ENCODE measurements around the gene LSS.
"Not testable (repeated sequence)": the region's sequence is repeated elsewhere in the genome, so short reads cannot be mapped to it uniquely, and the experiment has no call there.

LSS gene

DNA sequence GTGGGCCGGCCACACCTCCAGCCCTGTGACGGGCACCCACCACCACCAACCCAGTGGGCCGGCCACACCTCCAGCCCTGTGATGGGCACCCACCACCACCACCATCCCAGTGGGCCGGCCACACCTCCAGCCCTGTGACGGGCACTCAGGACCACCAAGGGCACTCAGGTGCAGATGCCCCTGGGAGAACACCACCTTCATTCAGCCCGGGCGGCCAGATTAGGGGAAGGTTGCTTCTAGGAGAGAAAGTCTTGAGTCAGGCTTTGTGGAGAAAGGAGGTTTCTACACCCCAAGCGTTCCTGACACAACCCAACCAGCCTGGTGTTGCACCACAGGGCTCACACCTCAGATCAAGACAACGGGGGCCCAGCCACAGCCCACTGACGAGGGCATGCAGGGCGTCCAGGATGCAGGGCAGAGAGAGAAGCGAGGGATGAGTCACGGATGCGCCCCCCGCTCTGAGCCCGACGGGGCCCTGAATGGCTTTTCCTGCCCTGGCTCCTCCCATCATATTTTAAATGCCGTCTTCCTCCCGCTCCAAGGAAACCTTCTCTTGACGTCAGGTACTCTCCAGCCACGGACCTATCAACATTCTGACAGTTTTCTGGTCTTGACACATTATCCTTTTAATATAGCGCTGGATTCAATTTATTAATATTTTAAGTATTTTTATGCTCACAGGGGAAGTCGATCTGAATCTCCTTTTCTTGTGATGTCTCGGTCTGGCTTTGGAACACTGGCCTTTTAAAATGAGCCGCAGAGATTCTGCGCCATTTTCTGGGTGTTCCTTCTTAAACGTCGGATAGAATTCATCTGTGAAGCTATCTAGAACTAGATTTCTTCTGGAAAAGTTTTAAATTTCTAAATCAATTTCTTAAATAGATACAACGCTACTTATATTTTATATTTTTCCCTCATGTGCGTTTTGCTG, 43.7 kb downstream of the LSS start:
- DNase-seq, result peak; percentile 65

DNA sequence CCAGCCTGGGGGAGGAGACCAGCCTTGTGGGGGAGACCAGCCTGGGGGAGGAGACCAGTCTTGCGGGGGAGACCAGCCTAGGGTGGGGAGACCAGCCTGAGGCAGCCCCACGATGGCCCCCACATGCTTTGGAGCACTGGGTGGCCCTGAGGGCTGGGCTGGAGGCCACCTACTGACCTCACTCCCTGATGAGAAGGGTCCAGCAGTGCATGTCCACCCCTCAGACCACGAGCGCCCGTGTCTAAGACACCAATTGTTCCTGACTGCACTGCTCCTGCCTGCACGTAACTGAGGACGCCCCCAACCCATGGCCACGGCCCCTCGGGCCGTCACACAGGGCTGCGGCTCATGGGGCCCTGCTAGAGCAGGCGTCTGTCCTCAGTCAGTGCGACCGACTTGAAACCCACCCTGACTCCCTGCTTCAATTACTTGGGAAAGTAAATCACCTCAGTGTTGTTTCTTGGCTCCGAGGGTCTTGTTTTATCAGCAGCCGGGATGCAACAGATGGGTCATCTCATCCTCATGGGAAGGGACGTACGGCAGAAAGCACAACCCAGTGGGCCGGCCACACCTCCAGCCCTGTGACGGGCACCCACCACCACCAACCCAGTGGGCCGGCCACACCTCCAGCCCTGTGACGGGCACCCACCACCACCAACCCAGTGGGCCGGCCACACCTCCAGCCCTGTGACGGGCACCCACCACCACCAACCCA, 44.5 kb downstream of the LSS start, which contains the start of gene SPATC1L:
Gene SPATC1L, minus strand, starts transcription at position 550 of the 715 bp plus-strand sequence. CDS start 1,643 bp downstream, outside the sequence.
- peak; percentile 61 for DNase-seq

- DNase-seq, result not testable (repeated sequence)
Measured at GRCh38 chr21:46183337-46183909, 45.2 kb downstream of the LSS start.

GRCh38 chr21:46182548-46183336, 45.8 kb downstream of the LSS start:
- DNase-seq, result no peak

DNA sequence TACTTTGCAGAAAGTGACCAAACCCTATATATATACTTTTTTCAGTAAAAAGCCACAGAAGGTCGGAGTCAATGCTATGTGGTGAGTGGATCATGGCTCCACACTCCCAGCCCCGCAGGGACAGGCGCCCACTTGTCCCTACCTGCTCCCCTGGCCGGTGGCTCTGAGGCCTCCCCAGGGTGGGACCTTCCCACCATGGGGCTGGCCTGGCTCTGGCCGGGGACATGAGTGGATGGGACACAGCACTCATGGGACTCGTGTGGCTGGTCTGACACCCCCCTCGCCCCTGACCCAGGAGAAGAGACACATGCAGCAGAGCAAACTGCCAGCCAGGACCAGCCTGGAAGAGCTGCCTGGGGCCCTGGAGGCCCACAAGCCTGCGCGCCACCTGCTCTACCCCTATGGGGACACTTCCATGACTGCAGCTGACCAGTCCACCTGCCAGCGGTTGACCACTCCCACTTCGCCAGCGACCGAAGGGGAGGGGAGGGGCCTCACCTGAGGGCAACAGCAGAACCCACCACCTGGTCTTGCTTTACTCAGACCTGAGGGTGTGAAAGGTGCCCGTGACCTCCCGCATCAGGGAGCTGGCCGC, 46.5 kb downstream of the LSS start:
- no peak for DNase-seq

- DNase-seq, result no peak
Measured at GRCh38 chr21:46181436-46181835, 47.1 kb downstream of the LSS start.

GRCh38 chr21:46180778-46181391, 47.7 kb downstream of the LSS start:
- DNase-seq, result no peak

DNA sequence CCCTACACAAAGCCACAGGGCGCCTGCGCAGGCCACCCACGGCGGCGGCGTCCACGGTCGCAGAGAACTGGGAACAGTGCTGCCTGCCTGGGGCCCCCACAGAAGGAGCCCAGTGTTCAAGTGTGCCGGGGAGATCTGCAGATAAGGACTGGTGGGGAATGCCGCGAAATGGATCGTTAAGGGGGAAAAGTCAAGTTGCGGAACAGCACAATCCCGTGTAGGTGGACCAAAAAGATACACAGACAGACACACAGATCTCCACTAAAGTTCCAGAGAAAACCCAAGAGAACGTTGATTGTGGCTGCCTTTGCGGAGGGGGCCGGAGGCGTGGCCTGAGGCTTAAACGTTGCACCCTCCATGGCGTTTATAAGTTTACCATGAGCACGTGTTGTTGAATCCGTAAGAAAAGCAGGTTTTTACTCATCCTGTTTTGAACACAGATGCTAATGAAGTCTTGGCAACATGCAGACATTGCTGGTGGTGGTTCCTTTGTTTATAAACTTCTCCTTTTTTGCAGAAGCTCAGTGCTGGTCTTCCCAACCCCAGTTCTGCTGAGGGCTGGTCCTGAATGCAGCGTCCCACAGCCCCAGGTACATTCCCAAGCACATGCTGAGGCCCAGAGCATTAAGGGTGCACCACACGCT, 48.4 kb downstream of the LSS start:
- DNase-seq, result no peak

DNA sequence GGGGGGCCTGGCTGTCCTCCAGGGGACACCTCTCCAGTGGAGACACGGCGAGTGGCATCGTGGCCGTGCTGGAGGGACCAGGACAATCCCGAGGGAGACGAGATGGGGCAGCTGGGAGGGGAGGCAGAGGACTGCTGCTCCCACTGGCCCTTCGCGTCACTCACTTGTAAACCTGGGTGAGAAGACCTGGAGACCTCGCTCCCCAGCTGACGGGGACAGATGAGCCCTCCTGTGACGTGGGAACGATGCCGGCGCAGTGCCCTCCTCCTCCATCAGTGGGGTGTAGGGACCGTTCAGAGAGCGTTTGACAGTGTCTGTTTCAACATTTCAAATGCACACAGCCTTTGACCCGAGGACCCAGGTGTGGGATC, 48.9 kb downstream of the LSS start:
- no peak for DNase-seq

DNA sequence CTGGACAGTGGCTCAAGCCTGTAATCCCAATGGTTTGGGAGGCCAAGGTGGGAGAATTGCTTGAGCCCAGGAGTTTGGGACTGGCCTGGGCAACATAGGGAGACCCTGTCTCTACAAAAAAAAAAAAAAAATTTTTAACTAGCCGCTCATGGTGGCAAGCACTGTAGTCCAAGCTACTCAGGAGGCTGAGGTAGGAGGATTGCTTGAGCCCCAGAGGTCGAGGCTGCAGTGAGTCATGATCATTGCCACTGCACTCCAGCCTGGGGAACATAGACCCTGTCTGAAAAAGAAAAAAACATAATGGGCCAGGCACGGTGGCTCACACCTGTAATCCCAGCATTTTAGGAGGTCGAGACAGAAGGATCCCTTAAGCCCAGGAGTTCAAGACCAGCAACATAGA, 49.6 kb downstream of the LSS start:
- DNase-seq, result no peak

- not testable (repeated sequence) for DNase-seq
Measured at GRCh38 chr21:46176443-46177129, 52.0 kb downstream of the LSS start.

DNA sequence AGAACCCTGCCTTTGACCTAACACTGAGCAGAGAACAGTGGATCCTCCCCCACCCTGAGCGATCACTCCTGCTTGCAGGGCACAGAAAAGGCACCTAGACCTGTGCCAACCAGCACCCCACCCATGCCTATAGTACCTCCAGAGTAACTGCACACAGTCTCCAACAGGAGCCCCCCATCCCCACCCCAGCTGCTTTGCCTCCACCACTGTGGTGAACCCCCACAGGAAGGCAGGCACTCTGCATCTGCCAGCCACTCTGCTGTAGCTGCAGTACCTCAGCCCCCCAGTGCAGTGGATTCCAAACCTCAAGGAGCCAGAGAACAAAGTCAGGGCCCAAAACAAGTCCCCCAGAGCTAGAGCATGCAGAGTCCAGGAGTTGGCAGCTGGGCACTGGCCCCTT, 55.0 kb downstream of the LSS start:
- no peak for DNase-seq

- DNase-seq, result no peak
Measured at GRCh38 chr21:46172863-46173528, 55.6 kb downstream of the LSS start.

GRCh38 chr21:46171996-46172862, 56.3 kb downstream of the LSS start:
- DNase-seq, result no peak

- no peak for DNase-seq
Measured at GRCh38 chr21:46171585-46171984, 57.0 kb downstream of the LSS start.

DNA sequence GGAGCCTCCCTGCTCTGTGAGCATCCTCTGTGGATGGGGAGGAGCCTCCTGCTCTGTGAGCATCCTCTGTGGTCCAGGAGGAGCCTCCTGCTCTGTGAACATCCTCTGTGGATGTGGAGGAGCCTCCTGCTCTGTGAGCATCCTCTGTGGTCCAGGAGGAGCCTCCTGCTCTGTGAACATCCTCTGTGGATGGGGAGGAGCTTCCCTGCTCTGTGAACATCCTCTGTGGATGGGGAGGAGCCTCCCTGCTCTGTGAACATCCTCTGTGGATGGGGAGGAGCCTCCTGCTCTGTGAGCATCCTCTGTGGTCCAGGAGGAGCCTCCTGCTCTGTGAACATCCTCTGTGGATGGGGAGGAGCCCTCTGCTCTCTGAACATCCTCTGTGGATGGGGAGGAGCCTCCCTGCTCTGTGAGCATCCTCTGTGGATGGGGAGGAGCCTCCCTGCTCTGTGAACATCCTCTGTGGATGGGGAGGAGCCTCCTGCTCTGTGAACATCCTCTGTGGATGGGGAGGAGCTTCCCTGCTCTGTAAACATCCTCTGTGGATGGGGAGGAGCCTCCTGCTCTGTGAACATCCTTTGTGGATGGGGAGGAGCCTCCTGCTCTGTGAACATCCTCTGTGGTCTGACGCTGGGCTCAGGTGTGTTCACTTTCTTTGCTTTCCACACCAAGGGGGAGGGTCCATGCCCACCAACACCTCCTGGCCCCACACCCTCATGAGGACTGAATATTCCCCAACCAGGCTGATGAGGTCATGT, 58.0 kb downstream of the LSS start:
- DNase-seq, result not testable (repeated sequence)

DNA sequence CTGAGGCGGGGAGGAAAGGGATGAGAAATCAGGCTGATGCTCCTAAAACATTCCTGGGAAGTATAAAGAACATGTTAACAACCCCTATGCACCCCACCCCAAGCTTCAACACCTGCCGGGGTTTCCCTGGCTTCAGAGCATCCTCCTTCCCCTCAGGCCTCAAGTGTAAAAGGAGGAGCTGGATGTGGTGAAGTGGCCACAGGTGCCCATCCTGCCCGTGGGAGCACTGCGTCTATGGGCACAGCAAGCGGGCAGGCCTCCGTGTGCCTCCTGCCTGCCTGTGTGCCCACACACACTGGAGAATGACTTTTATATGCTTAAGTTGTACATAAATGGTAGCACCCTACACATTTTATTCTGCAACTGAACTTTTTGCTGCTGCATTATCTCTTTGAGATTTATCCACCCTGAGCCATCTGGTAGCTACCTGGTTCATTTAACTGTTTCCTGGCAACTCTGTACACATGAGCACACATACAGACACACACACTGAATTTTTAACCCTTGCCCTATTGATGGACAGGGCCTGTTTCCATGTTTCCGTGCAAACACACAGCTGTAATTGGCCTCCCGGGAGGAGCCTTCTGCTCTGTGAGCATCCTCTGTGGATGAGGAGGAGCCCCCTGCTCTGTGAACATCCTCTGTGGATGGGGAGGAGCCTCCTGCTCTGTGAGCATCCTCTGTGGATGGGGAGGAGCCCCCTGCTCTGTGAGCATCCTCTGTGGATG, 59.8 kb downstream of the LSS start:
- peak; percentile 92 for DNase-seq

DNA sequence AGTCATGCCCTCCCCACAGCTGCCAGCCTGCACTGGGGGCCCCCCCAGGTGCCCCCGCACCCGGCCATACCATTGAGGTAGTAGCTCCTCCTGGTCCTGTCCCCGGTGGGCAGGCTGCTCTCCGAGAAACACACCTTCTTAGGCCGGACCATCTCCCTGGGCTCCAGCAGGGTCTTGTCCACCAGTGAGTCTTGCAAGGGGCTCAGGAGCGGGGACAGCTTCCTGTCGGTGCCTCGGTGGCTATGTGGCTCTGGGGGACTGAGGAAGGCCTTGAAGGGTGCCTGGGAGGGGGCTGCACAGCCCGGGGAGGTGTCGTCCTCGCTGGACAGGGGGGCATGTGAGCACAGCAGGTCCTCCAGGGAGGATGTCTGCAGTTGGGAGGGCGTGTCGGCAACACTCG, 60.3 kb downstream of the LSS start:
- no peak for DNase-seq
